HL-60 (cell line): ENCODE results near the gene RPS3.

ENCODE experiments used
- CTCF ChIP-seq: IDR thresholded peaks from one replicate; pipeline ENCODE4 v1.5.1; 2011; ENCODE audit warnings: low read length, control low read depth, inconsistent platforms; ENCODE audit not compliant: insufficient read depth
- POLR2AphosphoS5 ChIP-seq: IDR thresholded peaks from 2 replicates; pipeline ENCODE4 v1.6.1; 2012; ENCODE audit warnings: low read depth

- TF ChIP-seq POLR2AphosphoS5 = no peak
- no peak for TF ChIP-seq CTCF
These were observed 23.2 kb downstream of the RPS3 start for GRCh38 chr11:75422248-75423231.
